GM12878 (cell line): ENCODE results near the gene NUDCD2. TPM values are rescaled to one million over a fixed set of nuclear protein-coding genes. Genes with fewer than 3 reads are reported as not detected.

Experiments used
- ATAC-seq: fragments of 200-7000 bp; cut with Tn5 transposase; 3 replicates; pipeline ENCODE4 v1.9.1; 2020; ENCODE audit warnings: mild to moderate bottlenecking, moderate library complexity
- BruUV-seq: library from RNA; stranded (reverse); fragments of 400-500 nt; replicated peaks from 2 replicates; lab custom pipeline; 2021; lab: Mats Ljungman, UMichigan
- CTCF ChIA-PET: fragments of 300-600 bp; sonication (Branson Sonifier 250); formaldehyde crosslinking; extraction: SDS; loops from one replicate; lab custom pipeline; 2021; ENCODE audit warnings: inconsistent platforms; lab: Yijun Ruan, JAX
- POLR2A ChIA-PET: fragments of 350-600 bp; formaldehyde crosslinking; extraction: SDS; loops from one replicate; lab custom pipeline; 2021; ENCODE audit warnings: inconsistent platforms; lab: Charles Lee
- RAD21 ChIA-PET: fragments of 300-600 bp; sonication (Branson Sonifier 250); formaldehyde crosslinking; loops from one replicate; lab custom pipeline; 2023; ENCODE audit warnings: antibody characterized with exemption; ENCODE audit not compliant: unreplicated experiment; lab: Charles Lee
- SMC1A ChIA-PET: fragments of 300-600 bp; sonication (Branson Sonifier 250); formaldehyde crosslinking; loops from one replicate; lab custom pipeline; 2023; ENCODE audit not compliant: unreplicated experiment, uncharacterized antibody; lab: Charles Lee
- DNase-seq: peaks from one replicate; pipeline ENCODE4 v3.0.0-alpha.2; 2011; ENCODE audit warnings: low read depth, low spot score
- FAIRE-seq: peaks from 3 replicates; lab custom pipeline; 2011; peaks lifted over from hg19 to GRCh38; lab: Jason Lieb, UNC
- H2AFZ ChIP-seq: 2 replicates; pipeline ENCODE4 v1.6.0; 2011; ENCODE audit warnings: low read depth, low read length, control low read depth; ENCODE audit not compliant: control insufficient read depth
- H3K27ac ChIP-seq: 2 replicates; pipeline ENCODE4 v1.5.1; 2011; ENCODE audit warnings: control low read depth; ENCODE audit not compliant: control insufficient read depth, insufficient read depth
- H3K27me3 ChIP-seq, 2 experiments: replicated peaks in 1 of 2; 2 replicates each; pipeline versions ENCODE4 v1.6.0 to v1.6.1; 2011; ENCODE audit warnings: low read length in 1 of 2; ENCODE audit not compliant: control insufficient read depth in 2 of 2, insufficient read depth in 2 of 2
- H3K36me3 ChIP-seq, 2 experiments: 2 replicates each; pipeline ENCODE4 v1.5.1; 2011; ENCODE audit warnings: low read length in 1 of 2; ENCODE audit not compliant: control insufficient read depth in 2 of 2, insufficient read depth in 2 of 2
- H3K4me1 ChIP-seq: 2 replicates; pipeline ENCODE4 v1.6.1; 2011; ENCODE audit warnings: mild to moderate bottlenecking, low read length, moderate library complexity, mixed read lengths; ENCODE audit not compliant: control insufficient read depth, insufficient read depth
- H3K4me2 ChIP-seq: 2 replicates; pipeline ENCODE4 v1.6.0; 2011; ENCODE audit warnings: control low read depth; ENCODE audit not compliant: control insufficient read depth, insufficient read depth
- H3K4me3 ChIP-seq: fragments of 200-600 bp; sonication (generic); 2 replicates; pipeline ENCODE4 v1.5.1; 2016
- H3K79me2 ChIP-seq: 2 replicates; pipeline ENCODE4 v1.6.0; 2011; ENCODE audit warnings: low read length; ENCODE audit not compliant: control insufficient read depth, insufficient read depth
- H3K9ac ChIP-seq: 2 replicates; pipeline ENCODE4 v1.8.0; 2011; ENCODE audit warnings: low read length, control low read depth, mixed read lengths; ENCODE audit not compliant: control insufficient read depth, insufficient read depth
- H3K9me3 ChIP-seq: replicated peaks from 3 replicates; pipeline ENCODE4 v1.5.1; 2011; ENCODE audit warnings: mild to moderate bottlenecking, low read length; ENCODE audit not compliant: control insufficient read depth, insufficient read depth
- H4K20me1 ChIP-seq: 2 replicates; pipeline ENCODE4 v1.6.0; 2011; ENCODE audit not compliant: control insufficient read depth, insufficient read depth
- BCL11A ChIP-seq: IDR thresholded peaks from 2 replicates; pipeline ENCODE4 v1.6.1; 2011; ENCODE audit warnings: low read depth, low read length
- CBX5 ChIP-seq: sonication (generic); IDR thresholded peaks from 2 replicates; pipeline ENCODE4 v1.6.1; 2016; ENCODE audit warnings: low read depth, moderate library complexity, mild to moderate bottlenecking, inconsistent platforms
- ESRRA ChIP-seq: IDR thresholded peaks from 2 replicates; pipeline ENCODE4 v1.6.1; 2012; ENCODE audit warnings: mild to moderate bottlenecking, low read length, improper control_type of control experiment
- EZH2 ChIP-seq: IDR thresholded peaks from 2 replicates; pipeline ENCODE4 v1.6.1; 2012; ENCODE audit warnings: low read depth, mild to moderate bottlenecking, control low read depth, inconsistent platforms, low read length, borderline replicate concordance; ENCODE audit not compliant: control insufficient read depth
- FOXM1 ChIP-seq: IDR thresholded peaks from 2 replicates; pipeline ENCODE4 v1.6.1; 2012; ENCODE audit warnings: low read depth, mild to moderate bottlenecking, inconsistent platforms, low read length, moderate library complexity
- GABPA ChIP-seq: IDR thresholded peaks from 2 replicates; pipeline ENCODE4 v1.6.1; 2014; ENCODE audit warnings: antibody characterized with exemption, low read depth, mild to moderate bottlenecking, inconsistent platforms
- HCFC1 ChIP-seq: fragments of 150-350 bp; IDR thresholded peaks from 2 replicates; pipeline ENCODE4 v1.6.1; 2014; ENCODE audit warnings: low read length
- NFIC ChIP-seq: IDR thresholded peaks from 2 replicates; pipeline ENCODE4 v1.6.1; 2012; ENCODE audit warnings: low read depth, mild to moderate bottlenecking, inconsistent platforms, low read length, moderate library complexity
- PAX8 ChIP-seq: fragments of 450-650 bp; IDR thresholded peaks from 2 replicates; pipeline ENCODE4 v1.6.1; 2017; ENCODE audit warnings: mild to moderate bottlenecking, moderate library complexity
- POLR2A ChIP-seq: IDR thresholded peaks from 2 replicates; pipeline ENCODE4 v1.6.1; 2011; ENCODE audit warnings: low read depth, mild to moderate bottlenecking, low read length
- RAD21 ChIP-seq: IDR thresholded peaks from 2 replicates; pipeline ENCODE4 v1.6.1; 2011; ENCODE audit warnings: mild to moderate bottlenecking, low read depth, low read length, moderate library complexity; ENCODE audit not compliant: insufficient read depth
- RBBP5 ChIP-seq: fragments of 200-600 bp; sonication (generic); conservative IDR thresholded peaks from 2 replicates; pipeline ENCODE4 v1.6.1; 2016
- SIX5 ChIP-seq: IDR thresholded peaks from 2 replicates; pipeline ENCODE4 v1.6.1; 2011; ENCODE audit warnings: mild to moderate bottlenecking, low read depth, low read length, moderate library complexity; ENCODE audit not compliant: severe bottlenecking
- STAT1 ChIP-seq: fragments of 450-650 bp; conservative IDR thresholded peaks from 2 replicates; pipeline ENCODE4 v1.6.1; 2014; ENCODE audit warnings: antibody characterized with exemption, mild to moderate bottlenecking
- ZNF24 ChIP-seq: fragments of 450-650 bp; IDR thresholded peaks from 2 replicates; pipeline ENCODE4 v1.6.1; 2017; ENCODE audit warnings: antibody characterized with exemption, mild to moderate bottlenecking
- WGBS: methylation state at CpG from one replicate; pipeline ENCODE4 v1.1.6; 2016; ENCODE audit warnings: low lambda C conversion rate; ENCODE audit not compliant: insufficient replicate concordance, insufficient coverage; ENCODE audit errors: missing lambda C conversion rate; 5-methylcytosine and 5-hydroxymethylcytosine counted together
- in situ Hi-C: fragments of 300-500 bp; cut with MboI; formaldehyde crosslinking; loops from 9 replicates; pipeline ENCODE4 v1.14.3; 2018; ENCODE audit warnings: mixed read lengths
- intact Hi-C: fragments of 100-400 bp; cut with micrococcal nuclease; formaldehyde crosslinking; loops from one replicate; pipeline ENCODE4 v1.14.2; 2022; ENCODE audit not compliant: unreplicated experiment
- polyA plus RNA-seq, 11 experiments: library from polyadenylated mRNA; depleted of rRNA in 4 of 11; unstranded in 6 of 11; stranded (reverse) in 5 of 11; fragments of >200 nt; fragmentation: Nextera tagmentation in 4 of 11; fragmentation: Illumina TruSeq in 1 of 11; extraction: Ambion mirVana in 4 of 11; extraction: Trizol in 1 of 11; gene quantifications; 1 replicate in 1 of 11; 2 replicates in 10 of 11; pipeline versions ENCODE4 v1.2.1 to v1.2.3, GENCODE V29; 2011 to 2016; ENCODE audit warnings: inconsistent platforms in 2 of 11, missing spikeins in 2 of 11, low read depth in 1 of 11
- total RNA-seq, 4 experiments: library from RNA; depleted of rRNA in 3 of 4; stranded (reverse); fragments of >200 nt in 3 of 4; fragmentation: Illumina TruSeq in 1 of 4; extraction: Trizol in 1 of 4; gene quantifications; 2 replicates each; pipeline versions ENCODE4 v1.2.1 to v1.2.3, GENCODE V29; 2013 to 2021
- TF ChIP-seq, protein P1 (sequence below): fragments of 450-650 bp; formaldehyde crosslinking; IDR thresholded peaks from 2 replicates; pipeline ENCODE4 v1.4.0; 2020; ENCODE audit warnings: mild to moderate bottlenecking, moderate library complexity
- TF ChIP-seq, protein P2 (sequence below): fragments of 450-650 bp; IDR thresholded peaks from 2 replicates; pipeline ENCODE4 v1.6.1; 2016; ENCODE audit warnings: mild to moderate bottlenecking
- TF ChIP-seq, protein P3 (sequence below): IDR thresholded peaks from 2 replicates; pipeline ENCODE4 v1.6.1; 2012; ENCODE audit warnings: low read length, inconsistent platforms

NUDCD2 gene
- total and polyA plus RNA-seq, 10 of the 15 experiments (the other 5 are each of a cell fraction or from before 2014, with no cell fraction given): 9.1 to 133 (median 24.6) TPM

DNA sequence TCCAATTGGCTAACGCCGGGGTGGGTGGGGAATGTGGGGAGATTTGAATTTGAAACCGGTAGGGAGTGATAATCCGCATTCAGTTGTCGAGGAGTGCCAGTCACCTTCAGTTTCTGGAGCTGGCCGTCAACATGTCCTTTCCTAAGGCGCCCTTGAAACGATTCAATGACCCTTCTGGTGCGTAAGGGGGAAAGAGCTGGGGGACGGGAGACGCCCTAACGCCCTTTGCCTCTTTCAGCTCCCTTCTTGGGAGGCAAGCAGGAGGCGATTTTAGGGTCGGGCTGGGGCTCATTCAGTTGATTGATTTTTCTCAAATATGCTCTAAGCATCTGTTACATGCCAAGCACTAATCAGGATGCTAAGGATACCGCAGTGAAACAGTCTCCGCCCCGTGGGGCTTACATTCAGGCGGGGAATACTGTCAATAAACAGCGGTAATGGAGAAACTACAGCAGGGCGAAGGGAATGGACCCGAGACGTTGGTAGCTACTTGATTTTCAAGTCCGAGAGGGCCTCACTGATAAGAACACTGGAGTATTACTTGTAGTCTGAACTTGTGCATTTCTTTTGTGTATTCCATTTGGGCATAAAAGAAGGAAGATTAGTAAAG, 765 bp upstream of the NUDCD2 start, which contains the start of gene HMMR:
Gene HMMR (plus strand): TSS at position 71 of the 610 bp plus-strand sequence. CDS start 61 bp downstream, at position 132.
- no peak for DNase-seq
- peak within 1 kb of the TSS; percentile 99 for H2AFZ ChIP-seq
- no peaks in the 10 kb centered on the region for H3K27me3 ChIP-seq
- in situ Hi-C loops (no loop called here), intact Hi-C loops (loop anchor here (1.0 kb wide), 2 partner anchors 23 to 45 kb away; partner anchors contain the start of genes CCNG1 and MAT2B)
- H3K4me3 ChIP-seq: peak within 1 kb of the TSS; percentile 91
- RAD21 ChIA-PET: interaction anchor here (0.9 to 6.2 kb wide), 5 partner anchors 21 to 75 kb away, joined by 3 to 78 read pairs (median 3); partner anchors contain the start of genes CCNG1 and MAT2B
- ATAC-seq: peak; percentile 3
- H3K9ac ChIP-seq: peak within 1 kb of the TSS; percentile 96
- no peaks in the 10 kb centered on the region; the same call in 1 of the 2 replicates for H3K4me1 ChIP-seq
- H4K20me1 ChIP-seq: no peaks in the 10 kb centered on the region
- peak within 1 kb of the TSS; percentile 68 for H3K4me2 ChIP-seq
- no peaks in the 10 kb centered on the region for H3K9me3 ChIP-seq
- no peak for FAIRE-seq
- H3K27ac ChIP-seq: peak within 1 kb of the TSS; percentile 99
- under 1% methylated on average over 23 of the region's 23 CpGs for WGBS
- SMC1A ChIA-PET: interaction anchor here (0.9 to 9.3 kb wide), 11 partner anchors 11 to 46 kb away, joined by 3 to 142 read pairs (median 3); partner anchors contain the start of genes CCNG1 and MAT2B
- CTCF ChIA-PET: interaction anchor here (0.6 to 6.6 kb wide), 6 partner anchors 13 to 52 kb away, joined by 3 to 74 read pairs (median 8); partner anchors contain the start of gene CCNG1
- H3K79me2 ChIP-seq: peaks cover 76% of the 10 kb centered on the region
- no peaks in the 10 kb centered on the region; a peak in 1 of 4 replicates for H3K36me3 ChIP-seq
- BruUV-seq: TSS peak; percentile 96
- POLR2A ChIA-PET: interaction anchor here (0.7 to 9.1 kb wide), 9 partner anchors 9 to 47 kb away, joined by 3 to 181 read pairs (median 9); partner anchors contain the start of genes CCNG1 and MAT2B
- TF ChIP-seq POLR2A: peak; percentile 64; the same call in 1 of the 2 replicates
- no peak for TF ChIP-seq PAX8
- TF ChIP-seq, protein P1, sequence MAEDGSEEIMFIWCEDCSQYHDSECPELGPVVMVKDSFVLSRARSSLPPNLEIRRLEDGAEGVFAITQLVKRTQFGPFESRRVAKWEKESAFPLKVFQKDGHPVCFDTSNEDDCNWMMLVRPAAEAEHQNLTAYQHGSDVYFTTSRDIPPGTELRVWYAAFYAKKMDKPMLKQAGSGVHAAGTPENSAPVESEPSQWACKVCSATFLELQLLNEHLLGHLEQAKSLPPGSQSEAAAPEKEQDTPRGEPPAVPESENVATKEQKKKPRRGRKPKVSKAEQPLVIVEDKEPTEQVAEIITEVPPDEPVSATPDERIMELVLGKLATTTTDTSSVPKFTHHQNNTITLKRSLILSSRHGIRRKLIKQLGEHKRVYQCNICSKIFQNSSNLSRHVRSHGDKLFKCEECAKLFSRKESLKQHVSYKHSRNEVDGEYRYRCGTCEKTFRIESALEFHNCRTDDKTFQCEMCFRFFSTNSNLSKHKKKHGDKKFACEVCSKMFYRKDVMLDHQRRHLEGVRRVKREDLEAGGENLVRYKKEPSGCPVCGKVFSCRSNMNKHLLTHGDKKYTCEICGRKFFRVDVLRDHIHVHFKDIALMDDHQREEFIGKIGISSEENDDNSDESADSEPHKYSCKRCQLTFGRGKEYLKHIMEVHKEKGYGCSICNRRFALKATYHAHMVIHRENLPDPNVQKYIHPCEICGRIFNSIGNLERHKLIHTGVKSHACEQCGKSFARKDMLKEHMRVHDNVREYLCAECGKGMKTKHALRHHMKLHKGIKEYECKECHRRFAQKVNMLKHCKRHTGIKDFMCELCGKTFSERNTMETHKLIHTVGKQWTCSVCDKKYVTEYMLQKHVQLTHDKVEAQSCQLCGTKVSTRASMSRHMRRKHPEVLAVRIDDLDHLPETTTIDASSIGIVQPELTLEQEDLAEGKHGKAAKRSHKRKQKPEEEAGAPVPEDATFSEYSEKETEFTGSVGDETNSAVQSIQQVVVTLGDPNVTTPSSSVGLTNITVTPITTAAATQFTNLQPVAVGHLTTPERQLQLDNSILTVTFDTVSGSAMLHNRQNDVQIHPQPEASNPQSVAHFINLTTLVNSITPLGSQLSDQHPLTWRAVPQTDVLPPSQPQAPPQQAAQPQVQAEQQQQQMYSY (CRISPR knock-in tag): no peak
- no peak for TF ChIP-seq STAT1
- TF ChIP-seq HCFC1: no peak
- no peak for TF ChIP-seq EZH2
- TF ChIP-seq, protein P2, sequence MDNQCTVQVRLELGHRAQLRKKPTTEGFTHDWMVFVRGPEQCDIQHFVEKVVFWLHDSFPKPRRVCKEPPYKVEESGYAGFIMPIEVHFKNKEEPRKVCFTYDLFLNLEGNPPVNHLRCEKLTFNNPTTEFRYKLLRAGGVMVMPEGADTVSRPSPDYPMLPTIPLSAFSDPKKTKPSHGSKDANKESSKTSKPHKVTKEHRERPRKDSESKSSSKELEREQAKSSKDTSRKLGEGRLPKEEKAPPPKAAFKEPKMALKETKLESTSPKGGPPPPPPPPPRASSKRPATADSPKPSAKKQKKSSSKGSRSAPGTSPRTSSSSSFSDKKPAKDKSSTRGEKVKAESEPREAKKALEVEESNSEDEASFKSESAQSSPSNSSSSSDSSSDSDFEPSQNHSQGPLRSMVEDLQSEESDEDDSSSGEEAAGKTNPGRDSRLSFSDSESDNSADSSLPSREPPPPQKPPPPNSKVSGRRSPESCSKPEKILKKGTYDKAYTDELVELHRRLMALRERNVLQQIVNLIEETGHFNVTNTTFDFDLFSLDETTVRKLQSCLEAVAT: no peak
- TF ChIP-seq, protein P3, sequence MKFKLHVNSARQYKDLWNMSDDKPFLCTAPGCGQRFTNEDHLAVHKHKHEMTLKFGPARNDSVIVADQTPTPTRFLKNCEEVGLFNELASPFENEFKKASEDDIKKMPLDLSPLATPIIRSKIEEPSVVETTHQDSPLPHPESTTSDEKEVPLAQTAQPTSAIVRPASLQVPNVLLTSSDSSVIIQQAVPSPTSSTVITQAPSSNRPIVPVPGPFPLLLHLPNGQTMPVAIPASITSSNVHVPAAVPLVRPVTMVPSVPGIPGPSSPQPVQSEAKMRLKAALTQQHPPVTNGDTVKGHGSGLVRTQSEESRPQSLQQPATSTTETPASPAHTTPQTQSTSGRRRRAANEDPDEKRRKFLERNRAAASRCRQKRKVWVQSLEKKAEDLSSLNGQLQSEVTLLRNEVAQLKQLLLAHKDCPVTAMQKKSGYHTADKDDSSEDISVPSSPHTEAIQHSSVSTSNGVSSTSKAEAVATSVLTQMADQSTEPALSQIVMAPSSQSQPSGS: no peak
- no peak for TF ChIP-seq ESRRA
- no peak for TF ChIP-seq CBX5
- TF ChIP-seq SIX5: no peak
- no peak for TF ChIP-seq ZNF24
- TF ChIP-seq FOXM1: peak; percentile 62; the same call in 1 of the 2 replicates
- no peak for TF ChIP-seq RAD21
- no peak for TF ChIP-seq BCL11A
- no peak for TF ChIP-seq RBBP5
- TF ChIP-seq NFIC: no peak
- TF ChIP-seq GABPA: no peak
